Measurements from ENCODE around the gene DYRK1A. TPM values are rescaled to one million over a fixed set of nuclear protein-coding genes. Genes with fewer than 3 reads are reported as not detected.

The DYRK1A gene
- total RNA-seq, 1 donor from 2014 or later: 83.5 TPM

DNA sequence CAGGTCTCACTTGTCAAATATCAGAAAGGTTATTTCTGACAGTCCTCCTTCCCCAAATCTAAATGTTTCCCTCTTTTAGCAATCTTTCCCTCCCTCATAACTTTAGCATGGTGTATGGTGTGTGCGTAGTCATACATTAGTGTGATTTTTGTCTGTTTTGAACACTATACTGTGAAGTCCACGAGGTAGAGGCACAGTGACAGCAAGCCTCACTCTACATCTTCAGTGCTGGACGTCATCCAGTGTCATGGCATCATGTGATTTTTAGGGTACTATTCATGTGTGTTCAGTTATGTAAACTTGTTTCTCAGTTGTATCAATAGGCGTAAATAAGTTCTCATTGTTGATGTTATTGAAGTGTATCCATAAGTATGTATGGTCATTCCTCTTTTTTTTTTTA lies 39.1 kb downstream of the DYRK1A start:
- no peak for DNase-seq (ENCODE audit: low spot score, unreplicated experiment)

GRCh38 chr21:37407719-37408420 lies 41.3 kb downstream of the DYRK1A start:
- H3K27me3 Mint-ChIP-seq: no peaks in the 10 kb centered on the region
- peaks cover 2% of the 10 kb centered on the region for H3K36me3 Mint-ChIP-seq (ENCODE audit: insufficient read depth)
- H3K4me3 Mint-ChIP-seq (ENCODE audit: low read depth): no peak overlapping the region
- no peaks in the 10 kb centered on the region for H3K9me3 Mint-ChIP-seq (ENCODE audit: low read depth)
- TF ChIP-seq CTCF (IDR thresholded peaks at IDR 0.05; ENCODE audit: unreplicated experiment): no peak
- no peak for DNase-seq (ENCODE audit: low spot score, unreplicated experiment)
- H3K4me1 Mint-ChIP-seq (ENCODE audit: low read depth): peaks cover 39% of the 10 kb centered on the region
- H3K27ac Mint-ChIP-seq: peak overlapping the region; percentile 62

More for the DNA sequence above, 39.1 kb downstream of the DYRK1A start:
- Mint-ChIP-seq H3K27ac (no peak overlapping the region), H3K27me3 (no peaks in the 10 kb centered on the region), H3K4me1 (ENCODE audit: low read depth) (peaks cover 28% of the 10 kb centered on the region), H3K36me3 (ENCODE audit: insufficient read depth) (peaks cover 11% of the 10 kb centered on the region), H3K4me3 (ENCODE audit: low read depth) (no peak overlapping the region), H3K9me3 (ENCODE audit: low read depth) (peaks cover 12% of the 10 kb centered on the region)
- TF ChIP-seq CTCF (IDR thresholded peaks at IDR 0.05; ENCODE audit: unreplicated experiment): no peak

- no peak for DNase-seq (ENCODE audit: low spot score, unreplicated experiment)
- peaks cover 2% of the 10 kb centered on the region for H3K36me3 Mint-ChIP-seq (ENCODE audit: insufficient read depth)
- no peaks in the 10 kb centered on the region for H3K27me3 Mint-ChIP-seq
- H3K9me3 Mint-ChIP-seq (ENCODE audit: low read depth): no peaks in the 10 kb centered on the region
- H3K4me1 Mint-ChIP-seq (ENCODE audit: low read depth): peaks cover 40% of the 10 kb centered on the region
- no peak overlapping the region for H3K4me3 Mint-ChIP-seq (ENCODE audit: low read depth)
- no peak for TF ChIP-seq CTCF (IDR thresholded peaks at IDR 0.05; ENCODE audit: unreplicated experiment)
- peak overlapping the region; percentile 53 for H3K27ac Mint-ChIP-seq
Measured at GRCh38 chr21:37408464-37409193, 42.1 kb downstream of the DYRK1A start.

DNA sequence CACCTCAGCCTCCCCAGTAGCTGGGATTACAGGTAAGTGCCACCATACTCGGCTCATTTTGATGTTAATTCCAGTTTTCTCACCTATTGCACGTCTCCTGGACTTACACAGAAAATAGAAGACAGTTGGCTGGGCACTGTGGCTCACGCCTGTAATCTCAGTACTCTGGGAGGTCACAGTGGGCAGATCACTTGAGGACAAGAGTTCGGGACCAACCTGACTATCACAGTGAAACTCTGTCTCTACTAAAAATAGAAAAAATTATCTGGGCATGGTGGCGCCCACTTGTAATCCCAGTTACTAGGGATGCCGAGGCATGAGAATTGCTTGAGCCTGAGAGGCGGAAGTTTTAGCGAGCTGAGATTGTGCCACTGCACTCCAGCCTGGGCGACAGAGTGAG lies 44.1 kb downstream of the DYRK1A start:
- no peak for TF ChIP-seq CTCF (IDR thresholded peaks at IDR 0.05; ENCODE audit: unreplicated experiment)
- DNase-seq (ENCODE audit: low spot score, unreplicated experiment): no peak
- no peaks in the 10 kb centered on the region for H3K9me3 Mint-ChIP-seq (ENCODE audit: low read depth)
- peaks cover 32% of the 10 kb centered on the region for H3K4me1 Mint-ChIP-seq (ENCODE audit: low read depth)
- no peaks in the 10 kb centered on the region for H3K27me3 Mint-ChIP-seq
- peaks cover 2% of the 10 kb centered on the region for H3K36me3 Mint-ChIP-seq (ENCODE audit: insufficient read depth)
- H3K27ac Mint-ChIP-seq: no peak overlapping the region
- no peak overlapping the region for H3K4me3 Mint-ChIP-seq (ENCODE audit: low read depth)

- no peak for TF ChIP-seq CTCF (IDR thresholded peaks at IDR 0.05; ENCODE audit: unreplicated experiment)
- H3K4me1 Mint-ChIP-seq (ENCODE audit: low read depth): peaks cover 24% of the 10 kb centered on the region
- no peaks in the 10 kb centered on the region for H3K9me3 Mint-ChIP-seq (ENCODE audit: low read depth)
- no peaks in the 10 kb centered on the region for H3K27me3 Mint-ChIP-seq
- H3K4me3 Mint-ChIP-seq (ENCODE audit: low read depth): no peak overlapping the region
- H3K27ac Mint-ChIP-seq: peak overlapping the region; percentile 14
- H3K36me3 Mint-ChIP-seq (ENCODE audit: insufficient read depth): peaks cover 2% of the 10 kb centered on the region
- no peak for DNase-seq (ENCODE audit: low spot score, unreplicated experiment)
Measured at GRCh38 chr21:37412603-37413360, 46.2 kb downstream of the DYRK1A start.
